Measurements from ENCODE around the gene ANGPT4.
A peak's percentile ranks its signal among the peaks of the same experiment; 100 is the strongest.

ANGPT4 gene, protein sequence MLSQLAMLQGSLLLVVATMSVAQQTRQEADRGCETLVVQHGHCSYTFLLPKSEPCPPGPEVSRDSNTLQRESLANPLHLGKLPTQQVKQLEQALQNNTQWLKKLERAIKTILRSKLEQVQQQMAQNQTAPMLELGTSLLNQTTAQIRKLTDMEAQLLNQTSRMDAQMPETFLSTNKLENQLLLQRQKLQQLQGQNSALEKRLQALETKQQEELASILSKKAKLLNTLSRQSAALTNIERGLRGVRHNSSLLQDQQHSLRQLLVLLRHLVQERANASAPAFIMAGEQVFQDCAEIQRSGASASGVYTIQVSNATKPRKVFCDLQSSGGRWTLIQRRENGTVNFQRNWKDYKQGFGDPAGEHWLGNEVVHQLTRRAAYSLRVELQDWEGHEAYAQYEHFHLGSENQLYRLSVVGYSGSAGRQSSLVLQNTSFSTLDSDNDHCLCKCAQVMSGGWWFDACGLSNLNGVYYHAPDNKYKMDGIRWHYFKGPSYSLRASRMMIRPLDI

GRCh38 chr20:916125-916799 is at the start of gene ANGPT4:
Gene ANGPT4 (minus strand): TSS chr20:916334. CDS start chr20:916214, 120 bp downstream.
- DNase-seq (ENCODE audit: low read depth) = no peak

GRCh38 chr20:963795-964194 is 47.7 kb upstream of the ANGPT4 start:
- no peak for DNase-seq (ENCODE audit: low read depth)

DNA sequence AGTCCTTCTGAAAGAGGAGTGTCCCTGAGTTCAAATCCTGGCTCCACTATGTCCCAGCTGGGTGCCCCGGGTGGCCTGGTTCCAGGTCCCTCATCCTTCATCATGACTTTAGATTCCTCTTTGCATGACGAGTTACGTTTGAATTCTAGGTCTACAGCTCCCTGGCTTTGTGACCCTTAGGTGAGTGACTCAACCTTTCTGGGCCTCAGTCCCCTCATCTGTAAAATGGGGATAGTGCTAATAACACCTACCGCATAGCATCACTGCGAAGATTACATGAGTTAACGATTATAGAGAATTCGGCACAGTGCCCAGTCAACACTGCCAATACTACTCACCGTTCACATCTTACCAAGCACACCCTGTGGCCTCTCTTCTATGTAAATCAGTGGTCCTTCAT is 46.5 kb upstream of the ANGPT4 start:
- no peak for DNase-seq (ENCODE audit: low read depth)

GRCh38 chr20:962223-962622 is 46.1 kb upstream of the ANGPT4 start:
- DNase-seq (ENCODE audit: low read depth) = no peak

DNA sequence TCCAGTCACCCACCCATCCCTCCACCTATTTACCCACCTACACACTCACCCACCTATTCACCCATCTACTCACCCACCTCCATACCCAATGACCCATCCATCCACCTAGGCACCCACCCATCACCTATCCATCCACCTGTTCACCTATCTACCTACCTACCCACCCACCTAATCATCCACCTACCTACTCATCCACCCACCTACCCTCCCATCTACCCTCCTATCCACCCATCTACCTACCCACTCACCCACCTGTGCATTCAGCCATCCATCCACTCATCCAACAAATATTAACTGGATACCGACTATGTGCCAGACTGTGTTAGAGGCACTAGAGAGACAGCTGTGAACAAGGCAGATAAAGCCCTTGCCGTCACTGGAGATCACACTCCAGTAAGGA is 45.6 kb upstream of the ANGPT4 start:
- DNase-seq (ENCODE audit: low read depth) = no peak

DNA sequence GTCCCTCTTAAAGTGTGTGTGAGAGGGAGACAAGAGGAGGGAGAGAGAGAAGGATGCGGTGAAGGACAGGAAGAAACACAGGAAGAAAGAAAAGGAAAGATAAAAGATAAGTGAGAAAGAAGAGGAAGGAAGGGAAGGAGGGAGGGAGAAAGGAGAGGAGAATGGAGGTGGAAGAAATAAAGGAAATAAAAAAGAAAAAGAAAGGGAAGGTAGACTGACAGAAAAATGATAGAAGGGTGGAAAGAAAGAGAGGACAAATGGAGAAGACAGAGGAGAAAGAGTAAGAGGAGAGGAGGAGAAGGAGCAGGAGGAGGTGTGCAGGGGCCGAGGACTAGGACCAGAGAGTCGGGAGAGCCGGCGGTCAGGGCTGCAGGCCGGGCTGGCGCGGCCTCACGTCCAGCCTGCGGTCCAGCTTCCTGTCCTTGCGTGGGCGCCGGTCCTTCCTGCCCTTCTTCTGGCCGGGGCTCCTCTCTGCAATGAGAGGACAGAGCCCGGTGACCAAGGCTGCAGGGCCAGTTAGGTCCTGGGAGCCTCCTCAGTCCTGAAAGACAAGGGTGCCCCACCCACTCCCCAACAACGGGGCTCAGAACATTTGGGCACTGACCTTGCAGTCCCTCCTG is 44.0 kb upstream of the ANGPT4 start:
- DNase-seq (ENCODE audit: low read depth) = no peak

GRCh38 chr20:958936-959815 is 43.0 kb upstream of the ANGPT4 start:
- no peak for DNase-seq (ENCODE audit: low read depth)

DNA sequence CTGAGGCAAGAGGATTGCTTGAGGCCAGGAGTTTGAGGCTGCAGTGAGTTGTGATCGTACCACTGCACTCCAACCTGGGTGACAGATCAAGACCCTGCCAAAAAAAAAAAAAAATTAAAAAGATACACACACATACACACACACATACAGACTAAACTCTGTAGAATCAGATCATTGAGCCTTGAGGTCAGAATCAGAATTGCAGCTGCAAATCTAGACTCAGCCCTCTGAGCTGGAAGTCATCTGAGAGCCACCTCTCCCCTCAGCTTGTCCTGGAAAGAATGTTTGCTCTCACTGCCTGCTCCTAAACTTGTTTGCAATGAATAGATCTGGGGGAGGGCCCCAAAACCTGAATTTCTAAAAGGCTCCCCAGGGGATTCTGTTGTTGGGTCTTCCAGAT is 41.4 kb upstream of the ANGPT4 start:
- DNase-seq (ENCODE audit: low read depth) = no peak

- peak; percentile 49 for DNase-seq (ENCODE audit: low read depth)
Observed at GRCh38 chr20:956330-956951, 40.3 kb upstream of the ANGPT4 start.

GRCh38 chr20:955656-956055 is 39.5 kb upstream of the ANGPT4 start:
- DNase-seq (ENCODE audit: low read depth) = no peak

DNA sequence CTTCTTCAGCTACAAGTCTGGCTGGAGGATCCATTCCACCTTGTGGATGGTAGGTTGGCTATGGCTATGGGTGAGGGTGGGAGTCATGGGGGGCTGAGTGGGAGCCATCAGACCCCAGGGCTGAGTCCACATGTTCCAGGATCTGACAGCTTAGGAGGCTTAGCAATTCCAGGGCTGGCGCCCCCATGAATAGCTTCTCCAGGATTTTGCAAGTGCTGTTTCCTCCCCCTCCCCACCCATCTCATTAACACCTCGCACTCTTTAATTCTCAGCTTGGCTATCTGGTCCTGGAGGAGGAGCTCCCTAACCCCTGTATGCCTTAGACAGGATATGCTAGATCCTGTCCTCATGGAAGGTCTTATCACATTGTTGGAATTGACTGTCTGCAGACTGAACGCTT is 39.0 kb upstream of the ANGPT4 start:
- DNase-seq (ENCODE audit: low read depth) = no peak

DNA sequence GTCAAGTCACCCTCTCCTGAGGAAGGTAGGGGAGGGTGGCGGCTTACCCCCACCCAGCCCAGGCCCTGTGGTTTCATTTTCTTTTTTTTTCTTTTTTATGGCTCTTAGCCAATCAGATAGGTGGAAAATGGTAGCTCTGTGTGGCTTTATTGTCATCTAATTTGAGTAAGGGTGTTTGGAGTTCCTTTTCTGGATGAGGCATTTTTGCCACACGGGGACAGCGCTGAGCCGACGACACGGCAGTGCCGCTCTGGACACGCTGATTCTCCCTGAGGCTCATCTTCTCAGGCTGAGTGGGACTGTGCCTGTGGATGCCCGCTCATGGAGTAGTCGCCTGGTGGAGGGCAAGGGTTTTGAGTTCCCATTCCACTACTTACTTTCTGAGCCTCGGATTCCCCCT is 37.6 kb upstream of the ANGPT4 start:
- DNase-seq (ENCODE audit: low read depth) = no peak

DNA sequence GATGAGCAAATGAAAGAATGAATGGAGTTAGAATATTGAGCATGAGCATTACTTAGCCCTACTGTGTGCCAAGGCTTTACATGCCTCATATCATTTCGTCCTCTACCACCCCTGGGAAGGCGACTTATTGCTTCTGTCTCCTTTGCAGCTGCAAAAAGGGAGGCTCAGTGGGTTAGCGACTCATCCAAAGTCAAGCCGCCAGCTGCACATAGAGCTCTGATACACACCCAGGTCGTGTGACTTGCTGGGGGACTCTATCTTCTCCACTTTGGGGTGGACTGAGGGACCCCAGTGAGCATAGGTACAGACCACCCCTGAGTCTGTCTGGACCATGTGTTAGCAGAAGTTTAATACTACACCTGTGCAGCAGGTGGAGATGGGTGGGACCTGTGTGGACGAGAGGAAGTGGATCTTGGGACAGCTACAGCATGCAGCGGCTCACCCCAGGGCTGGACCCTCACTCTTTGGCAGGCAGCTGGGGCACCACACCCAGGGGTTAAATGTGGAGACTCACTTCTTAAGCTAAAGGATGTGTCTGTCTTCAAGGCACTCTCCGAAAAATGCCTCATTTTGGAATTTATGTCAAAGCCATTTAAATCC is 36.2 kb upstream of the ANGPT4 start:
- no peak for DNase-seq (ENCODE audit: low read depth)

DNA sequence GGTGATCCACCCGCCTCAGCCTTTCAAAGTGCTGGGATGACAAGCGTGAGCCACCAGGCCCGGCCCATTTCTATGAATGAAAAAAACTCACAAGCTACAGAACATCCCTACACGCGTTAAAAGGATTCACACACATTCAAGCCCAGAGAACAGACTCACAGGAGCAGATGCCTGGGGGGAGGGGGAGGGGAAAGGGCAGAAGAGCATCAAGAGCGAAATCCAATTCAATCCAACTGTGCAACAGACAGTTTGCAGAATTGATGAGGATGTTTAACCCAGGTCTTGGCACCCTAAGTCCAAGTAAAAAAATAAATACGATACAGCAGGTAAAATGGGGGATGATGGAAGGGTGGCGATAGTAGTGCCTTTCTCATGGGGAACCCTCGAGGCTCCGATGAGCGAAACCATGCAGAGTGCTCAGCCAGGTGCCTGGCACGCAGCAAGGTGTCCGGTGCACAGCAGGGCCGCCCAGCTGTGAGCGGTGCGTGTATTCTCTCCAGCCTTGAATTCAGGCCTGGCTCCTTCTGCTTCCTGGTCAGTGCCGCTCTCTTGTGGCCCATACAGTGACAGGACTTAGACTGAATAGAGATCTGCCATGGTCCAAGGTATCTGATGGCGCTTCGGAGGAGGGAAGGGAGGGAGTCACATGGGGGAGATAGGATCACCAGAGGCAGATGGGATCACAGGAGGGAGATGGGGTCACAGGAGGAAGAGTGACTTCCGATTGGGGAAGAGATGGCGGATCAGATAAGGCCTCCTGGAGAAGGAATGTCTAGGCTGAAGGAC is 35.4 kb upstream of the ANGPT4 start:
- no peak for DNase-seq (ENCODE audit: low read depth)

DNA sequence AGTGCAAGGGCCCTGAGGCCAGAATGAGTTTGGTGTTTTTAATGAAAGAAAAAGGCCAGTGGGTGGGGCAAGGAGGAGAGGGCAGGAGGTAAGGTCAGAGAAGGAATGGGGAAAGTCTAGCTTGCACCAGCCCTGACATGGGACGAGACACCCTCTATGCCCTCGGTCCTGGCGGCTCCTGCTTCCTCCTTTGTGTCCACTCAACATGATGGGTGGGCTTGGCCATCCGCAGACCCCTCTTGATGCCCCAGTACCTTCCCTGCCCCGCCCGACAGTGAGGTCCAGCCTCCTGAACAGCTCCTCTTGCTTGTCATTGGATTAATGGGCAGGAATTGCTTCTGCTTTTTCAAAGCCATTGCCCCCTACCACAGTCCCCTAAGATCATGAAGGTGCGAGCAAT is 33.6 kb upstream of the ANGPT4 start:
- DNase-seq (ENCODE audit: low read depth) = no peak

DNA sequence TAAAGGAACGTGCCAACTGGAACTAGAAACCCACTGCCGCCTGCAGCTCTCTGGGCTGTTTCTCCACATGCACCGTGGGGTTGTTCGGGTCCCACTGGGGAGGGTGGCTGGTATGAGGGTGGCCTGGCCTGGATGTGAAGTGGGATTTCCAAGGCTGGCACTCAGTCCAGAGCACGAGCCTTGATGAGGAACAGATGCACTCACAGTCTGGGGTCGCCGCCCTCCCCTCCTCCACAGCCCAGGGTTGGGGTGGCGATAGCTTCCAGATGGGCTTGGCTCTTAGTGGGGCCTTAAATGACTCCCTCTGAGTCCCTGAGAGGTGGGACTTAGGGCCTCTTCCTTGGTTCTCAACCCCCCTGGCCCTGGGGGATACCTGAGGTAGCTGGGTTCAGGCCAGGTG is 30.7 kb upstream of the ANGPT4 start:
- DNase-seq (ENCODE audit: low read depth) = no peak

- DNase-seq (ENCODE audit: low read depth) = no peak
Observed at GRCh38 chr20:945841-946240, 29.7 kb upstream of the ANGPT4 start.

- no peak for DNase-seq (ENCODE audit: low read depth)
Observed at GRCh38 chr20:944774-945410, 28.8 kb upstream of the ANGPT4 start.

GRCh38 chr20:944148-944547 is 28.0 kb upstream of the ANGPT4 start:
- no peak for DNase-seq (ENCODE audit: low read depth)

DNA sequence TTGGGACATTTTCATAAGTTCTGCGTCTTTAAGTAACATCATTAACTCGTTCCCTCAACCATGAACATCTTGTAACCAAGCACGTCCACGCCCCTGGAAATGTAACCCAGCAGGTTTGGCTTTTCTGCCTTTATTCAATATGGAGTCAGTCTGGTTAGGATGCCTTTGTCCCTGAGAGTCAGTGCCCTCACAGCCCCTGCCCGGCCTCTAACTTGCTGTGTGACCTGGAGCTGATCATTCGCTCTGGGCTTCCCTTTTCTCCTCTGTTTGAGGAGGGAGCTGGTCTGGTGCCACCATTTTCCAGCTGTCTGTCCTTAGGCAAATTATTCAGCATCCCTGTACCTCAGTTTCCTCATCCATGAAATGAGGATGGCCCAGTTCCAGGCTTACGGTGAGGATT is 26.5 kb upstream of the ANGPT4 start:
- DNase-seq (ENCODE audit: low read depth) = no peak

Measured in stimulated activated CD8-positive, alpha-beta memory T cell treated with anti-CD3 and anti-CD28 coated beads, Interleukin-15, amount 100 ng/mL, for 1 hour (primary cell).